Kidney tubule cell (primary cell): ENCODE data around the gene CALML4.

ENCODE experiments used
- DNase-seq: peaks from one replicate; pipeline ENCODE4 v3.0.0-alpha.2; 2018; ENCODE audit warnings: low spot score

The CALML4 gene

GRCh38 chr15:68143785-68144184, 61.3 kb downstream of the CALML4 start:
- no peak for DNase-seq

- DNase-seq = no peak
These were observed 62.0 kb downstream of the CALML4 start for GRCh38 chr15:68143129-68143528.
